Neural progenitor cell (in vitro differentiated cells): ENCODE results near the gene DHRS1.

Experiments used
- EZH2phosphoT487 ChIP-seq: fragments of 200-600 bp; sonication (generic); IDR thresholded peaks from 2 replicates; pipeline ENCODE4 v1.6.1; 2017; ENCODE audit warnings: antibody characterized with exemption
- TF ChIP-seq, protein P1 (sequence below): fragments of 200-600 bp; sonication (generic); IDR thresholded peaks from 2 replicates; pipeline ENCODE4 v1.5.1; 2017; ENCODE audit warnings: antibody characterized with exemption, mild to moderate bottlenecking

- TF ChIP-seq, protein P1, sequence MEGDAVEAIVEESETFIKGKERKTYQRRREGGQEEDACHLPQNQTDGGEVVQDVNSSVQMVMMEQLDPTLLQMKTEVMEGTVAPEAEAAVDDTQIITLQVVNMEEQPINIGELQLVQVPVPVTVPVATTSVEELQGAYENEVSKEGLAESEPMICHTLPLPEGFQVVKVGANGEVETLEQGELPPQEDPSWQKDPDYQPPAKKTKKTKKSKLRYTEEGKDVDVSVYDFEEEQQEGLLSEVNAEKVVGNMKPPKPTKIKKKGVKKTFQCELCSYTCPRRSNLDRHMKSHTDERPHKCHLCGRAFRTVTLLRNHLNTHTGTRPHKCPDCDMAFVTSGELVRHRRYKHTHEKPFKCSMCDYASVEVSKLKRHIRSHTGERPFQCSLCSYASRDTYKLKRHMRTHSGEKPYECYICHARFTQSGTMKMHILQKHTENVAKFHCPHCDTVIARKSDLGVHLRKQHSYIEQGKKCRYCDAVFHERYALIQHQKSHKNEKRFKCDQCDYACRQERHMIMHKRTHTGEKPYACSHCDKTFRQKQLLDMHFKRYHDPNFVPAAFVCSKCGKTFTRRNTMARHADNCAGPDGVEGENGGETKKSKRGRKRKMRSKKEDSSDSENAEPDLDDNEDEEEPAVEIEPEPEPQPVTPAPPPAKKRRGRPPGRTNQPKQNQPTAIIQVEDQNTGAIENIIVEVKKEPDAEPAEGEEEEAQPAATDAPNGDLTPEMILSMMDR: no peak
- no peak for TF ChIP-seq EZH2phosphoT487
Observed at GRCh38 chr14:24269910-24270536, 29.6 kb downstream of the DHRS1 start.
